ENCODE measurements around the gene SBK1. TPM values are rescaled to one million over a fixed set of nuclear protein-coding genes. Genes with fewer than 3 reads are reported as not detected.

Gene SBK1
- total RNA-seq, 4 donors from 2014 or later = 1.8 to 6.4 (median 4.5) TPM

- no peak overlapping the region for H3K4me3 ChIP-seq
- ATAC-seq = no peak
- TF ChIP-seq CTCF (IDR thresholded peaks at IDR 0.05 in 4 of 5, conservative IDR thresholded peaks at IDR 0.05 in 1 of 5) (no peak), POLR2A (IDR thresholded peaks at IDR 0.05) (no peak)
- H3K27me3 ChIP-seq = no peaks in the 10 kb centered on the region
- in situ Hi-C loops (cut with MboI; ENCODE audit: low sequenced_read_pairs in 4 of 4) (no loop called here), intact Hi-C loops (cut with DNase I; ENCODE audit: low total_unique reads) (loop anchor here (10.0 kb wide), 1 partner anchor 83 kb away; the partner anchor contains the start of gene XPO6)
- no peaks in the 10 kb centered on the region for H3K9me3 ChIP-seq
- H3K36me3 ChIP-seq = no peaks in the 10 kb centered on the region
- H3K27ac ChIP-seq = peak overlapping the region in 3 of 4 donors; percentile 18 to 46 (median 28)
- H3K4me1 ChIP-seq = peaks cover 18 to 30% of the 10 kb centered on the region in 2 donors
- DNase-seq = no peak
Measured at GRCh38 chr16:28297784-28298510, 5.6 kb downstream of the SBK1 start.

GRCh38 chr16:28298511-28298878 is 6.2 kb downstream of the SBK1 start:
- Histone ChIP-seq H3K27me3 (no peaks in the 10 kb centered on the region), H3K36me3 (no peaks in the 10 kb centered on the region), H3K4me3 (no peak overlapping the region), H3K9me3 (no peaks in the 10 kb centered on the region), H3K27ac (peak overlapping the region in 2 of 4 donors; percentile 28 to 46), H3K4me1 (peaks cover 16 to 25% of the 10 kb centered on the region in 2 donors)
- intact Hi-C loops (cut with DNase I; ENCODE audit: low total_unique reads) (loop anchor here (10.0 kb wide), 1 partner anchor 84 kb away; the partner anchor contains the start of gene XPO6), in situ Hi-C loops (cut with MboI; ENCODE audit: low sequenced_read_pairs in 4 of 4) (no loop called here)
- ATAC-seq (no peak), DNase-seq (no peak)
- TF ChIP-seq POLR2A (IDR thresholded peaks at IDR 0.05) = no peak
- no peak for TF ChIP-seq CTCF (IDR thresholded peaks at IDR 0.05 in 4 of 5, conservative IDR thresholded peaks at IDR 0.05 in 1 of 5)

GRCh38 chr16:28300327-28300726 is 8.0 kb downstream of the SBK1 start:
- Histone ChIP-seq H3K4me3 (no peak overlapping the region), H3K4me1 (peaks cover 16 to 20% of the 10 kb centered on the region in 2 donors), H3K27ac (peak overlapping the region in 2 of 4 donors; percentile 62 to 74), H3K27me3 (no peaks in the 10 kb centered on the region), H3K36me3 (no peaks in the 10 kb centered on the region), H3K9me3 (no peaks in the 10 kb centered on the region)
- in situ Hi-C loops (cut with MboI; ENCODE audit: low sequenced_read_pairs in 4 of 4) = no loop called here
- no peak for DNase-seq
- ATAC-seq = no peak
- intact Hi-C loops (cut with DNase I; ENCODE audit: low total_unique reads) = no loop called here
- TF ChIP-seq CTCF (IDR thresholded peaks at IDR 0.05 in 4 of 5, conservative IDR thresholded peaks at IDR 0.05 in 1 of 5) (no peak), POLR2A (IDR thresholded peaks at IDR 0.05) (no peak)

- TF ChIP-seq POLR2A (IDR thresholded peaks at IDR 0.05) (no peak), CTCF (IDR thresholded peaks at IDR 0.05 in 4 of 5, conservative IDR thresholded peaks at IDR 0.05 in 1 of 5) (no peak)
- no peak overlapping the region for H3K4me3 ChIP-seq
- H3K36me3 ChIP-seq = no peaks in the 10 kb centered on the region
- in situ Hi-C loops (cut with MboI; ENCODE audit: low sequenced_read_pairs in 4 of 4) (no loop called here), intact Hi-C loops (cut with DNase I; ENCODE audit: low total_unique reads) (no loop called here)
- peak; percentile 15 to 62 for DNase-seq
- H3K9me3 ChIP-seq = no peaks in the 10 kb centered on the region
- H3K27me3 ChIP-seq = no peaks in the 10 kb centered on the region
- peak; percentile 88 to 92 for ATAC-seq
- peaks cover 16 to 20% of the 10 kb centered on the region in 2 donors for H3K4me1 ChIP-seq
- peak overlapping the region; percentile 32 to 74 (median 64) for H3K27ac ChIP-seq
Measured at GRCh38 chr16:28301154-28301553, 8.8 kb downstream of the SBK1 start.
